Osteocyte (in vitro differentiated cells): ENCODE measurements around the gene GLUD2. TPM values are rescaled to one million over a fixed set of nuclear protein-coding genes. Genes with fewer than 3 reads are reported as not detected.

Experiments
- DNase-seq: peaks from one replicate; pipeline ENCODE4 v3.0.0; 2021; ENCODE audit warnings: mixed read lengths; ENCODE audit not compliant: unreplicated experiment; ENCODE audit errors: extremely low spot score
- H3K27ac Mint-ChIP-seq: one replicate; pipeline ENCODE4 v1.8.0; 2021; ENCODE audit warnings: mild to moderate bottlenecking, mixed read lengths; ENCODE audit not compliant: unreplicated experiment
- H3K27me3 Mint-ChIP-seq: one replicate; pipeline ENCODE4 v1.8.0; 2021; ENCODE audit warnings: mixed read lengths; ENCODE audit not compliant: unreplicated experiment
- H3K36me3 Mint-ChIP-seq: one replicate; pipeline ENCODE4 v1.8.0; 2021; ENCODE audit warnings: mixed read lengths; ENCODE audit not compliant: unreplicated experiment
- H3K4me1 Mint-ChIP-seq: one replicate; pipeline ENCODE4 v1.8.0; 2021; ENCODE audit warnings: mixed read lengths; ENCODE audit not compliant: unreplicated experiment
- H3K4me3 Mint-ChIP-seq: one replicate; pipeline ENCODE4 v1.8.0; 2021; ENCODE audit warnings: mild to moderate bottlenecking, moderate library complexity, mixed read lengths; ENCODE audit not compliant: unreplicated experiment
- H3K9me3 Mint-ChIP-seq: one replicate; pipeline ENCODE4 v1.8.0; 2021; ENCODE audit warnings: mixed read lengths; ENCODE audit not compliant: unreplicated experiment
- total RNA-seq: library from RNA; stranded (reverse); gene quantifications from 2 replicates; pipeline ENCODE4 v1.2.1, GENCODE V29; 2021
- TF ChIP-seq, protein P1 (sequence below): fragments of 200-600 bp; sonication (generic); IDR thresholded peaks from 2 replicates; pipeline ENCODE4 v1.5.0; 2021; ENCODE audit warnings: antibody characterized with exemption, mild to moderate bottlenecking, moderate library complexity

GLUD2 gene
- total RNA-seq, 1 donor from 2014 or later: 0.40 TPM

DNA sequence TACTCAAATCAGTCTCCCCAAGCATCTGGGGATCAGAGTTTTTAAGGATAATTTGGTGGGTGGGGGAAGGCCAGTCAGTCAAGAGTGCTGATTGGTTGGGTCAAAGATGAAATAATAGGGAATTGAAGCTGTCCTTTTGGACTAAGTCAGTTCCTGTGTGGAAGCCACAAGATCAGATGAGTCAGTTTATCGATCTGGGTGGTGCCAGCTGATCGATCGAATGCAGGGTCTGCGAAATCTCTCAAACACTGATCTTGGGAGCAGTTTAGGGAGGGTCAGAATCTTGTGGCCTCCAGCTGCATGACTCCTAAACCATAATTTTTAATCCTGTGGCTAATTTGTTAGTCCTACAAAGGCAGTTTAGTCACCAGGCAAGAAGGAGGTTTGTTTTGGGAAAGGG, 17.3 kb upstream of the GLUD2 start:
- no peaks in the 10 kb centered on the region for H3K4me1 Mint-ChIP-seq
- DNase-seq: no peak
- H3K27ac Mint-ChIP-seq: no peak overlapping the region
- TF ChIP-seq, protein P1, sequence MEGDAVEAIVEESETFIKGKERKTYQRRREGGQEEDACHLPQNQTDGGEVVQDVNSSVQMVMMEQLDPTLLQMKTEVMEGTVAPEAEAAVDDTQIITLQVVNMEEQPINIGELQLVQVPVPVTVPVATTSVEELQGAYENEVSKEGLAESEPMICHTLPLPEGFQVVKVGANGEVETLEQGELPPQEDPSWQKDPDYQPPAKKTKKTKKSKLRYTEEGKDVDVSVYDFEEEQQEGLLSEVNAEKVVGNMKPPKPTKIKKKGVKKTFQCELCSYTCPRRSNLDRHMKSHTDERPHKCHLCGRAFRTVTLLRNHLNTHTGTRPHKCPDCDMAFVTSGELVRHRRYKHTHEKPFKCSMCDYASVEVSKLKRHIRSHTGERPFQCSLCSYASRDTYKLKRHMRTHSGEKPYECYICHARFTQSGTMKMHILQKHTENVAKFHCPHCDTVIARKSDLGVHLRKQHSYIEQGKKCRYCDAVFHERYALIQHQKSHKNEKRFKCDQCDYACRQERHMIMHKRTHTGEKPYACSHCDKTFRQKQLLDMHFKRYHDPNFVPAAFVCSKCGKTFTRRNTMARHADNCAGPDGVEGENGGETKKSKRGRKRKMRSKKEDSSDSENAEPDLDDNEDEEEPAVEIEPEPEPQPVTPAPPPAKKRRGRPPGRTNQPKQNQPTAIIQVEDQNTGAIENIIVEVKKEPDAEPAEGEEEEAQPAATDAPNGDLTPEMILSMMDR: no peak
- H3K4me3 Mint-ChIP-seq: no peak overlapping the region
- peaks cover 6% of the 10 kb centered on the region for H3K9me3 Mint-ChIP-seq
- no peaks in the 10 kb centered on the region for H3K36me3 Mint-ChIP-seq
- peaks cover 2% of the 10 kb centered on the region for H3K27me3 Mint-ChIP-seq

DNA sequence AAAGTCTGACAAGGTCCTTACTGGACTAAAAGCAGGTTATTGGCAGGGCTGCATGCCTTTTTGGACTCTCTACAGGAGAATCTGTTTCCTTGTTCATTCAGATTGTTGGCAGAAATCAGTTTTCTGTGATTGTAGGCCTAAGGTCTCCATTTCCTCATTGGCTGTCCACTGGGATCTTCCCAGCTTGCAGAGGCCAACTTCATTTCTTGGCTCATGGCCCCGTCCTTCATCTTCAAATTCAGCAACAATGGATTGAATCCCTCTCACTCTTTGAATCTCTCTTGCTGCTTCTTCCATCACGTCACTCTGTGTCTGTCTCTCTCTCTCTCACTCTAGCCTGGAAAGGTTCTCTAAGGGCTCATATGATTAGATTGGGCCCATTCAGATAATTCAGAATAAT, 14.9 kb upstream of the GLUD2 start:
- DNase-seq: no peak
- Mint-ChIP-seq H3K27me3 (peaks cover 2% of the 10 kb centered on the region), H3K36me3 (no peaks in the 10 kb centered on the region), H3K4me3 (no peak overlapping the region), H3K4me1 (no peaks in the 10 kb centered on the region), H3K9me3 (peaks cover 6% of the 10 kb centered on the region), H3K27ac (no peak overlapping the region)
- TF ChIP-seq, protein P1: no peak

DNA sequence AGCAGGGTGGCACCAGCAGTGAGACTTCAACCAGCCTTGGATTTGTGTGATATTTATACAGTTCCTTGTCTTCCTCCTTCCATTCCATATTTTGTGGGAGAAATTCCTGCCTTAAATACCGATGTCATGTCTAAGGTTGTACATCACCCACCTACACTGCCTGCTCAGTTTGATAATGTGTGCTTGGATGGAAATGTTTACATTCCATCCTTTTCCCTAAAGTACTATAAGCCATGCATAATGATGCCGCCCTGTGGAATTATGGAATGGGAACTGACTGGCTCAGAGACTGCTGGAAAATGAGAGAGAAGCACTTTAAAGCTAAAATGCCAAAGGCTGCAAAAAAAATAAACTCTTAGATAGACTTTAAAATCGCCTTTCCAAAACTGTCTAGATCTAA, 11.3 kb upstream of the GLUD2 start:
- Mint-ChIP-seq H3K4me3 (no peak overlapping the region), H3K9me3 (peaks cover 3% of the 10 kb centered on the region), H3K27ac (no peak overlapping the region), H3K27me3 (peaks cover 2% of the 10 kb centered on the region), H3K36me3 (no peaks in the 10 kb centered on the region), H3K4me1 (no peaks in the 10 kb centered on the region)
- DNase-seq: no peak
- TF ChIP-seq, protein P1: no peak

DNA sequence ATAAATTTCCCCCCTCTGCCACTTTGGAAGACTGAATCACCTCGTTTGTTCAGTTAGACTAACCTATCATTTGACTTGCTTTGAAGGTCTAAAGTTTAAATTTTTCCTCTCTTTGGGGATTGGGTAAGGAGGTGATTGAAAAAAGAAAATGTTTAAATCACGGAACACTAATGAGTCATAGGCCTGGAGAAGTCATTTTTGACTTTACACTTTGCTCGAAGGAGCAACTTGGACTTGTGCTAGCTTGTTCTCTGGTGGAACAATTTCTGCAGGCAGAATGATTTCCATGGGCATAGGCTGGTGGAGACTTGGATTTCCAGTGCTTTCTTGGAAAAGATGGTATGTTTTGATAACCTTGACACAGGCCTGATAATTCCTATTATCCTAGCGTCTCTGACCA, 10.5 kb upstream of the GLUD2 start:
- H3K4me3 Mint-ChIP-seq: no peak overlapping the region
- H3K9me3 Mint-ChIP-seq: no peaks in the 10 kb centered on the region
- TF ChIP-seq, protein P1: no peak
- H3K4me1 Mint-ChIP-seq: no peaks in the 10 kb centered on the region
- H3K27ac Mint-ChIP-seq: no peak overlapping the region
- H3K27me3 Mint-ChIP-seq: peaks cover 2% of the 10 kb centered on the region
- no peaks in the 10 kb centered on the region for H3K36me3 Mint-ChIP-seq
- no peak for DNase-seq

DNA sequence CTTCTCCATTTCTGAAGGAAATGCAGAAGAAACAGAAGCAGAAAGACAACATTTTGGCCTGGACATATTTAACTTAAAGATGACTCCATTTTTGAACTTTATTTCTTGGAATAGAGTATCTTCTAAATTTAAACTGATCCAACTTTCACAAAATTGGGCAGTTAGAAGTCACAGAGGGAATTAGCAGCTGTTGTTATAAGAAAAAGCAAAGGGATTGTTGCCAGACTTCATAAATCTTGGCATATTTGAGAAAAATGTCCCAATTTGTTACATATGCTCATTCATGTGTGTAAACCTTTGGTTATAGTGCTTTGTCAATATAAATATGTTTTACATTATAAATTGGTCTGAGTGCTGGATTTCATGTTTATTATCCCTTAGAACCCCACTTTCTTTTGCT, 3.4 kb downstream of the GLUD2 start:
- H3K4me1 Mint-ChIP-seq: no peaks in the 10 kb centered on the region
- no peaks in the 10 kb centered on the region for H3K36me3 Mint-ChIP-seq
- TF ChIP-seq, protein P1: no peak
- H3K9me3 Mint-ChIP-seq: no peaks in the 10 kb centered on the region
- no peak overlapping the region for H3K27ac Mint-ChIP-seq
- H3K4me3 Mint-ChIP-seq: no peak overlapping the region
- DNase-seq: no peak
- H3K27me3 Mint-ChIP-seq: peaks cover 6% of the 10 kb centered on the region
